Tibial nerve (tissue), 3 donors: ENCODE results near the gene PRSS22.

Source experiments
- CTCF ChIP-seq, 5 experiments: fragments of 200-600 bp in 3 of 5; fragments of 450-650 bp in 2 of 5; sonication (generic) in 3 of 5; IDR thresholded peaks; one replicate each; pipeline ENCODE4 v1.5.1; 2016 to 2019; ENCODE audit warnings: antibody characterized with exemption in 5 of 5, mild to moderate bottlenecking in 3 of 5, moderate library complexity in 2 of 5
- POLR2A ChIP-seq, 2 donors: fragments of 450-650 bp; IDR thresholded peaks; one replicate each; pipeline ENCODE4 v1.6.1; 2017; ENCODE audit warnings: antibody characterized with exemption in 2 of 2, mild to moderate bottlenecking in 2 of 2, moderate library complexity in 2 of 2

GRCh38 chr16:2811703-2812471 is 46.1 kb downstream of the PRSS22 start:
- no peak for TF ChIP-seq POLR2A (IDR thresholded peaks at IDR 0.05)
- no peak for TF ChIP-seq CTCF (IDR thresholded peaks at IDR 0.05)
